ENCODE results near the gene AMN. TPM values are rescaled to one million over a fixed set of nuclear protein-coding genes. Genes with fewer than 3 reads are reported as not detected.

Gene AMN
- total RNA-seq = 0.15 and 0.17 TPM in 2 replicates

DNA sequence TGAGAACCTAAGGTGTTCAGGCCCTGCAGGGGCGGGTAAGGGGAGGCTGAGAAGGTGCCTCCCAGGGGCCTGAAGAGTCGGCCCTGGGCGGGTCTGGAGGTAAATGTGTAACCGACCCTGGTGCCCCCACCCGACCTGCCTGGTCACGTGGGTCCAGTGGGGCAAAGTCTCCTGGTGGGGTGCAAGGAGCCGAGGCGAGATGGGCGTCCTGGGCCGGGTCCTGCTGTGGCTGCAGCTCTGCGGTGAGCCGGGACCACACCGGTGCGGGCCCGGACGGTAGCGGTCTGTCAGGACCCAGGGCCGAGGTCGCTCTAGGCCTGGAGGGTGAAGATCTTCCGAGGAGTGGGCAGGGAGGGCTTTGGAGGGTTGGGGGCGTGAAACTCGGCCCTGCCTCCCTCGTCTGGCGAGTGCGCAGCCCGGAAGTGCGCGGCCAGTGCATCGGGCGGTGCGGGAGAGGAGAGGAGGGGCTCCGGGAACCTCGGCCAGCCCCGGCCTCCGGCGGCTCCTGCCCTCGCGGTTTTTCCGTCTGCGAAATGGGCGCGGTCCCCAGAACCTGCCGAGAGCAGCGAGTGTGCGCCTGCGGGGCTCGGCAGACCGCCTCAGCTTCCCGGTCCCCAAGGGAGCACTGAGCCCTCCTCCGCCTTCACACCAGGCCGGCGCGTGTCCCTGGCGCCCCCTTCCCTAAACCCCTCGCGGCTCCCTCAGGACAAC lies at the start of gene AMN:
TSS of gene AMN (plus strand) at position 174 of the 711 bp plus-strand sequence. CDS start at position 200, 26 bp downstream.

Other genes starting within 250 kb of the AMN start
- gene TRAF3, start 145.2 kb upstream of the AMN start, total RNA-seq = 20.9 and 30.8 TPM in 2 replicates
- 101 and 146 TPM in 2 replicates for gene CDC42BPB, start 134.9 kb downstream of the AMN start, total RNA-seq
- not detected in 2 replicates for gene LBHD2, start 161.5 kb downstream of the AMN start, total RNA-seq
- 0.44 and 0.99 TPM in 2 replicates for gene EXOC3L4, start 172.1 kb downstream of the AMN start, total RNA-seq
- gene TNFAIP2, start 200.8 kb downstream of the AMN start, total RNA-seq = 64.1 and 190 TPM in 2 replicates

Data from smooth muscle cell of trachea (primary cell).